Stimulated activated CD8-positive, alpha-beta memory T cell treated with anti-CD3 and anti-CD28 coated beads, Interleukin-7, amount 100 ng/mL, for 24 hours (primary cell): ENCODE measurements around the gene CYP17A1.

ENCODE experiments used
- DNase-seq: peaks from one replicate; pipeline ENCODE4 v3.0.0-alpha.2; 2020; ENCODE audit warnings: low read depth

CYP17A1 gene

DNA sequence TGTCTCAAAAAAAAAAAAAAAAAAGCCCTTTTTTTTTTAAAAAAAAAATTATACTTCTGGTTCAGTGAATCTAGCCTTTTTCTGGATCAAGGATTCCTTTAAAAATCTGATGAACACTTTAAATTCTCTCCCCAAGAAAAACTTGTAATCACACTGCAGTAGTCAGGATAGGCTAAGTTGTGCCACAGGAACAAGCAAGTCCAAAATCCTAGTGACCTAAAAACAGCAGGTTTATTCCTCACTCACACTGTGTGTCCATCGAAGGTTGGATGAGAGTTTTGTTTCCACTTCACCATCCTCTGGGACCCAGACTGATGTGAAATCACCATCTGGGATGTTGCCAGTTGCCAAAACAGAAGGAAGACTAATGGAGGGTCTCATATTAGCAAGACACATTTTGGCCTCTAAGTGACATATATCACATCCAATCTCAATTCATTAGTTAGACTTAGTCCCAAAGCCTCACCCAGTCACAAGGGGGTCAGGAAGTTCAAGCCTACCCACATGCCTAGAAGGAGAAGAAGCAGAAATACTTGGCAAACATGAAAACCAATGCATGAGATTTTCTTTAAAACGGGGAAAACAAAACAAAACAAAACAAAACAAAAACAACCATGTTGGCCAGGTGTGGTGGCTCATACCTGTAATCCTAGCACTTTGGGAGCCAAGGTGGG, 32.7 kb downstream of the CYP17A1 start:
- DNase-seq = no peak

GRCh38 chr10:102802920-102803534, 34.2 kb downstream of the CYP17A1 start:
- DNase-seq = no peak

GRCh38 chr10:102801978-102802377, 35.2 kb downstream of the CYP17A1 start:
- no peak for DNase-seq

- no peak for DNase-seq
These were observed 35.7 kb downstream of the CYP17A1 start for GRCh38 chr10:102801496-102801895.

GRCh38 chr10:102800611-102801335, 36.4 kb downstream of the CYP17A1 start:
- no peak for DNase-seq

- DNase-seq = no peak
These were observed 37.3 kb downstream of the CYP17A1 start for GRCh38 chr10:102799691-102800471.

- DNase-seq = peak; percentile 24
These were observed 40.6 kb downstream of the CYP17A1 start for GRCh38 chr10:102796407-102797176.

DNA sequence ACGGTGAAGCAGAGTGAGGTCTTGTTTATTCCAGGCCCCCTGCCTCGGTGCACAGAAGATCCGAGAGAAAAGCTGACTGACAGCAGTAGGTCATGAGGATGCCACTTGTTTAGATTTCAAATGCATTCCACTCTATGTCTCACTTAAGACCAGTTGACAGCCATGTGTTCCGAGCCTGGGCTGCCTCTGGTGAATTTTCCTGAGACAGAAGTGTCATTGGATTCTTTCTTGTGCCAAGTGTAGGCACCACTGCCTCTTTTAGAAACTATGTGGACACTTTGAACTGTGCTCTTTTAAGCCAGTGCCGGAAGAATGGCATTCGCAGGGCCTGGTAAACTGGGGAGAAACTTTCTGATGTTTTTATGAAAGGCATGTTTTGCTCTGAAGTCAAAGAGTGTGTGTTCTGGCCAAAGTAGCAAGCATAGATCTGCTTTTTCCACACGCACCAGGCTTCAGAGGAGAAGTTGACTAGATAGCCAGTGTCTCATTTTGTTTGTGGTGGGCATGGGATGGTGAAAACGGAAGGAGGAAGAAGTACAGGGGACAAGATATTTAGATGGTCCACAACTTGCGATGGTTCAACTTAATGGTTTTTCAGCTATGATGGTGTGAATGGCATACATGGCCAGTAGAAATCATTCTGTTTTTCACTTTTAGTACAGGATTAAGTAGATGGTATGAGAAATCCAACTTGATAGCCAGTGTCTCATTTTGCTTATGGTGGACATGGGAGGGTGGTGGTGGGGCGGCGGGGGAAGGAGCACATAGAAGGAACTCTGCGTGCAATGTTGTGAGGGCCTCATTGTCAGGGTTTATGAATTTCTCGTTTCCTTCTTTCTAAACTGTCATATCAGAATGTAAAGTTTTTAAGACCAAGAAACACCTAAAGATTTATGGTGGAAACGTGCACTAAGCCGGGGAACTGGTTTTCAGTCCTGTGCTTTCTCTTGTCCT, 41.5 kb downstream of the CYP17A1 start:
- DNase-seq = no peak

GRCh38 chr10:102791754-102792395, 45.3 kb downstream of the CYP17A1 start:
- no peak for DNase-seq

DNA sequence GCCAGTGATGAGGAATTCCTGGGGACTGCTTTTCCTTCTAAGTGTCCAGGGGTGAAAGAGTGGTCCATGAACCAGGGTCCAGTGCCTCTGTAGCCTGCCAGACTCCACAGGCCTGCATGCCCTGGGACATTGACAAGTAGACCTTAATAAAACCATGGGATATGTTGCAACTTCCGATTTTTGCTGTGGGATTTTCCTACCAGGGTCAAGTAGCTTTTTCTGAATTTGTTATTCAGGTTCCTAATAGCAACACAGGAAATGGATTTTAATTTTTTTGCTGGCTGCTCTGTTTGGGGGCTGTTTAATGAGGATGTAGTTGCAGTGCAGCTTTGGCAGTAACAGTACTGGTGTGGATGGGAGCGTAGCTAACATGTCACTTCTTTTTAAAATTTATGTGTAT, 51.4 kb downstream of the CYP17A1 start:
- DNase-seq = no peak

DNA sequence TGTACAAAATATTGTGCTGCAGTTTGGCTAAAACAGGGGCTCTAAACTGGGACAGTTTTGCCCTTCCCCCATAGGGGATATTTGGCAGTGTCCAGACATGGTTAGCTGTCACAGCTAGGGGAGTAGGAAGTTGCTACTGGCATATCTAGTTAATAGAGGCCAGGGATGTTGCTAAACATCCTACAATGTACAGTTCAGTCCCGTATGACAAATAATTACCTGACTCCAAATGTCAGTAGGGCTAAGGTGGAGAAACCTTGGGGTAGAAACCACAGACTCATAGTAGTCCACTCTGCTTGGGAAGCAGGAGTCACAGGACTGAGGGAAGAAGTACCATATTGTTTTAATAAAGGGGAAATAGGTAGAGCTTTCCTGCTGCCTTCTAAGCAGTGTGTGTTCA, 53.6 kb downstream of the CYP17A1 start:
- no peak for DNase-seq

GRCh38 chr10:102782673-102783551, 54.3 kb downstream of the CYP17A1 start:
- DNase-seq = no peak

DNA sequence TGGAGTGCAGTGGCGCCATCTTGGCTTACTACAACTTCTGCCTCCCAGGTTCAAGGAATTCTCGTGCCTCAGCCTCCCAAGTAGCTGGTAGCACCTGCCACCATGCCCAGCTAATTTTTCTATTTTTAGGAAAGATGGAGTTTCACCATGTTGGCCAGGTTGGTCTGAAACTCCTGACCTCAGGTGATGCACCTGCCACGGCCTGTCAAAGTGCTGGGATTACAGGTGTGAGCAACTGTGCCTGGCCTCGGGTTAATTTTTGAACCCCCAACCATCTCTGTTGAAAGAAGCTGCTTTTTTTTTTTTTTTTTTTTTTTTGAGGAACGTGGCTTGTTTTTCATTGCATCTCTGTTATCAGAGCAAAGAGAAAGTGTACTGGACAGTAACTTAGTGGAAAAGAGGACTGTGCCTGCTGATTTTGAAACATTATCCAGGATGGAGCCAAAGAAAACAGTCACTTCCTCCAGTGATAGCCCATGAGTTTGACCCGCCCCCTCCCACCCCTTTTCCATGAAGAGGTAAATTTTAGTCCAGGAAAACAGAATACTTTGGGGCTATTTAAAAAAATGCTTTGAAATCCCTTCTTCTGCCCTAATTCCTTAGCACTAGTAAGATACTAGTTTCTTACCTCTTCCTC, 55.2 kb downstream of the CYP17A1 start:
- no peak for DNase-seq

- no peak for DNase-seq
These were observed 55.9 kb downstream of the CYP17A1 start for GRCh38 chr10:102781090-102781920.
